ENCODE measurements around the gene CDS1. TPM values are rescaled to one million over a fixed set of nuclear protein-coding genes. Genes with fewer than 3 reads are reported as not detected.

CDS1 gene
- total RNA-seq, 2 donors from 2014 or later, result 5.8 to 8.9 TPM

DNA sequence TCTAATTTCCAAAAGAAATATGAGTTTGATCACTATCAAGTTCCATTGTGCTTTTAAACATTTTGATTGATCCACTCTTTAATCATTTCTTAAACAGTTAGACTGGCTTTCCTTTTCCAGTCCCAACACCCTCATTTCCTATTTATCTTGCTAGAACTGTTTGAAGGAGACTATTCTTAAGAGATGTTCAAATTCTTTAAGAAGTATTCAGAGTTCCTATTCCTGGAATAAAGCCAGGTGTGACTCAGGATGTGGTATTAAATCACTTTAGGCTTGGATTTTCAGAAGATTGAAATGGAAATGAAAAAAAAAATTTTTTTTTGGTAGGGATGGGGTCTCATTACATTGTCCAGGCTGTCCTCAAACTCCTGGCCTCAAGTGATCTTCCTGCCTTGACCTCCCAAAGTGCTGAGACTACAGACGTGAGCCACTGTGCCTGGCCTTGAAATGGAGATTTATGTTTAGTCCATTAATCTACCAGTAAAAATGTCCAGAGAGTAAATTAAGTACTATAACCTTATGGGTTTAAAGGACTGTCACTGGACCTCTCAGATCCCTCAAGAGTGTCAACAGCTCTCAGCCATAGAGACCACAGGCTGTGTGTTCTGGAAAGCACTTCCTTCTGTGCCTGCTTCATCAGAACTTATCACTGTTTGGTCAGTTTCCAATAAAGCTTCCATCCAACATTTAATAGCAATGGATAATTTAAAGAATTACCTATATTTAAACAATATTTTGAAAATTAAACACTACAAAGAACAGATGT is 90.7 kb downstream of the CDS1 start:
- no peak for DNase-seq
- no peak overlapping the region for H3K27ac ChIP-seq (ENCODE audit: low read depth, low read length)
- H3K4me3 Mint-ChIP-seq, result no peak overlapping the region
- H3K9ac ChIP-seq (ENCODE audit: extremely low read depth, low read length, poor library complexity, severe bottlenecking), result no peak overlapping the region
- no peaks in the 10 kb centered on the region for H3K27me3 Mint-ChIP-seq (ENCODE audit: insufficient read depth)
- no peaks in the 10 kb centered on the region for H3K4me1 Mint-ChIP-seq
- TF ChIP-seq CTCF (conservative IDR thresholded peaks at IDR 0.05), result no peak
- no peak overlapping the region for H3K27ac Mint-ChIP-seq
- no peaks in the 10 kb centered on the region for H3K9me3 Mint-ChIP-seq
- 95 to 100% methylated on average over 1 of the region's 1 CpG for WGBS, 2 experiments (ENCODE audit: insufficient coverage in 1 of 2, insufficient read length in 1 of 2)
- H3K36me3 ChIP-seq (ENCODE audit: control insufficient read depth, insufficient read depth, low read length), result peaks cover 87% of the 10 kb centered on the region
- H3K4me3 ChIP-seq (ENCODE audit: low read length), result no peak overlapping the region
- H3K36me3 Mint-ChIP-seq (ENCODE audit: low read depth), result peaks cover 64% of the 10 kb centered on the region
- H3K27me3 ChIP-seq (ENCODE audit: control insufficient read depth, insufficient read depth, low read length, poor library complexity, severe bottlenecking), result no peaks in the 10 kb centered on the region
- no peaks in the 10 kb centered on the region for H3K9me3 ChIP-seq (ENCODE audit: control insufficient read depth, low read length)
- H3K4me1 ChIP-seq (ENCODE audit: control insufficient read depth, insufficient read depth, low read length), result peaks cover 4% of the 10 kb centered on the region

DNA sequence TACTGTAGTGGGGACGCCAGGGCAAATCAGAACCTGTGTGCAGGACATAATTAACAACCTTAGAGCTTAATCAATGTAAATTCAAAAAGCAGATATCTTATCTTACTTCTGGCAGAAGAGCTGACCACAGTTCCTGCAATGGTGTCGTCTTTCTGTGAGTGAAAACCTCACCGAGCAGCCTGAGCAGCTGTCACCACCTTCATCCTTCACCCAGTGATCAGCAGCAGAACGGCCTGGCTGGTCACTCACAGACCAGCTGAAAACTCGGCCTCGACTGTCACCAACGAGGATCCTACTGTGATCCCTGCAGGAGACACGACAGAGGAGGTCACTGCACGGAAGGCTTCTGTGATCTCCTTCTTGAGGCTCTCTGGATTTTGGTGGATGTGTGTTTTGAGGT is 94.2 kb downstream of the CDS1 start:
- Mint-ChIP-seq H3K36me3 (ENCODE audit: low read depth) (peaks cover 62% of the 10 kb centered on the region), H3K4me1 (peaks cover 16% of the 10 kb centered on the region), H3K27me3 (ENCODE audit: insufficient read depth) (no peaks in the 10 kb centered on the region), H3K4me3 (no peak overlapping the region), H3K9me3 (no peaks in the 10 kb centered on the region), H3K27ac (no peak overlapping the region)
- H3K36me3 ChIP-seq (ENCODE audit: control insufficient read depth, insufficient read depth, low read length), result peaks cover 83% of the 10 kb centered on the region
- WGBS, 2 experiments (ENCODE audit: insufficient coverage in 1 of 2, insufficient read length in 1 of 2), result 80 to 89% methylated on average over 3 to 9 of the region's 9 CpGs
- H3K9ac ChIP-seq (ENCODE audit: extremely low read depth, low read length, poor library complexity, severe bottlenecking), result no peak overlapping the region
- TF ChIP-seq CTCF (conservative IDR thresholded peaks at IDR 0.05), result no peak
- no peak for DNase-seq
- no peak overlapping the region for H3K27ac ChIP-seq (ENCODE audit: low read depth, low read length)
- H3K9me3 ChIP-seq (ENCODE audit: control insufficient read depth, low read length), result no peaks in the 10 kb centered on the region
- peaks cover 12% of the 10 kb centered on the region for H3K4me1 ChIP-seq (ENCODE audit: control insufficient read depth, insufficient read depth, low read length)
- H3K4me3 ChIP-seq (ENCODE audit: low read length), result no peak overlapping the region
- H3K27me3 ChIP-seq (ENCODE audit: control insufficient read depth, insufficient read depth, low read length, poor library complexity, severe bottlenecking), result no peaks in the 10 kb centered on the region

- Histone ChIP-seq H3K9ac (ENCODE audit: extremely low read depth, low read length, poor library complexity, severe bottlenecking) (no peak overlapping the region), H3K27ac (ENCODE audit: low read depth, low read length) (no peak overlapping the region), H3K27me3 (ENCODE audit: control insufficient read depth, insufficient read depth, low read length, poor library complexity, severe bottlenecking) (no peaks in the 10 kb centered on the region), H3K4me1 (ENCODE audit: control insufficient read depth, insufficient read depth, low read length) (peaks cover 17% of the 10 kb centered on the region), H3K36me3 (ENCODE audit: control insufficient read depth, insufficient read depth, low read length) (peaks cover 82% of the 10 kb centered on the region), H3K9me3 (ENCODE audit: control insufficient read depth, low read length) (no peaks in the 10 kb centered on the region), H3K4me3 (ENCODE audit: low read length) (no peak overlapping the region)
- 95 to 100% methylated on average over 4 to 5 of the region's 5 CpGs for WGBS, 2 experiments (ENCODE audit: insufficient coverage in 1 of 2, insufficient read length in 1 of 2)
- H3K27ac Mint-ChIP-seq, result no peak overlapping the region
- H3K27me3 Mint-ChIP-seq (ENCODE audit: insufficient read depth), result no peaks in the 10 kb centered on the region
- DNase-seq, result no peak
- no peak overlapping the region for H3K4me3 Mint-ChIP-seq
- no peaks in the 10 kb centered on the region for H3K9me3 Mint-ChIP-seq
- peaks cover 24% of the 10 kb centered on the region for H3K4me1 Mint-ChIP-seq
- peaks cover 64% of the 10 kb centered on the region for H3K36me3 Mint-ChIP-seq (ENCODE audit: low read depth)
- no peak for TF ChIP-seq CTCF (conservative IDR thresholded peaks at IDR 0.05)
Measured at GRCh38 chr4:84677995-84678394, 95.1 kb downstream of the CDS1 start.
